ENCODE measurements around the gene PHF21A.

DNA sequence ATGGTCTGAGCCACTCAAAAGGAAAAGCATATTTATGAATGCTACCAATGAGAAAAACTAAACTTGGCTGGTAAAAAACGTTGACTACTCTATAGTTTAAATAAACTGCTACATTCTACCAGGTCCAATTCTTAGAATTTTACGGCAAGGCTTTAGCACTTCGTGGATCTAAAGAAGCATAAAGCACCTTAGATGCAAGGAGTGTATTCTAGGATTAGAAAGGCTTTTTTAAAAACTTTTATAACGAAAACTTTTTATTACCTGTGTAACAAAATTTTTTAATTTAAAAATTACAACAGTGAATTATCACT, 13.9 kb downstream of the PHF21A start:
- no peak for TF ChIP-seq EZH2 (IDR thresholded peaks at IDR 0.05; ENCODE audit: borderline replicate concordance, low read length)
- TF ChIP-seq CTCF (IDR thresholded peaks at IDR 0.05; ENCODE audit: low read length), result no peak

All from OCI-LY1 (cell line).